Measurements from ENCODE around the gene PRR14L. TPM values are rescaled to one million over a fixed set of nuclear protein-coding genes. Genes with fewer than 3 reads are reported as not detected.
"Not testable (repeated sequence)": the region's sequence is repeated elsewhere in the genome, so short reads cannot be mapped to it uniquely, and the experiment has no call there.

Gene PRR14L
- 14.3 TPM for total RNA-seq
- long read RNA-seq = 0 reads

DNA sequence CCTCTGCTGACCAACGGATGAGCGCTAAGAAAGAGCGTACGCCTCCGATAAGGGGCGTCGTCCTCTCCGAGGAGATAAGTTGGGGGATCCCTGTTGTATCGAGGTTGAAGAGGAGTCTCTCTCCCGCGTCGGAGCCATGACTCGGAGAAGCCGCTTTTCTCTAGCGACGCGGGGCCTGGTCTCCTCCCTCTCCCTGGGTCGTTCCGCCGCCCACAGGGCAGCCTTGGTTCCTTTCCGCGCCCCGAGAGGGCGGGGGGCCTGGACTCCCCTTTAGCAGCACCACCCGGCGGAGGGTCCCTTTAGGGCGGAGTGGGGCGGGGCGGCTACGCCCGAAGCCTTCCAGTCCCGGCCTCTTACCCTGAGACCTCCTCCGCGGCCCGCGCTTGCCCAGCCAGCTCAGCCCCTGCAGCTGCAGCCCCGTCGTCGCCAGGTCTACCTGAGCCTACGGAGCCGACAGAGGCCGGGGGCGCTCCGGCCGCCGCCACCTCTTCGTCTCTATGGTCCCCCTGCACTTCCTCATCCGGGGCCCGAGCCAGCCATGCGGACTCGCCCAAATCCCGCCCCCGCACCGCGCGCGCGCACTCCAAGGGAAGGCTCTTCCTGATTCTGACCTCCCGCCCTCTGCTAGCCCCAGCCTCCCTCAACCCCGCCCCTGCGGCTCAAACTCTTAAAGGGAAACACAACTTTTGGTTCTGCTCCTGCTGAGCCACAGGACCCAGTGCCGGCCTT is at the start of gene PRR14L:
Gene PRR14L (minus strand): TSS at position 497 of the 729 bp plus-strand sequence. CDS start 11,272 bp downstream, outside the sequence.
- Histone ChIP-seq H3K27me3 (ENCODE audit: low read depth) (no peaks in the 10 kb centered on the region), H3K9me3 (replicated peaks) (no peaks in the 10 kb centered on the region), H3K36me3 (peaks cover 4% of the 10 kb centered on the region), H3K27ac (replicated peaks) (peak within 1 kb of the TSS; percentile 94), H3K4me1 (peaks cover 61% of the 10 kb centered on the region), H3K4me3 (peak within 1 kb of the TSS; percentile 99)
- DNase-seq = peak; percentile 99
- intact Hi-C loops (cut with micrococcal nuclease) = no loop called here
- TF ChIP-seq, protein P1, sequence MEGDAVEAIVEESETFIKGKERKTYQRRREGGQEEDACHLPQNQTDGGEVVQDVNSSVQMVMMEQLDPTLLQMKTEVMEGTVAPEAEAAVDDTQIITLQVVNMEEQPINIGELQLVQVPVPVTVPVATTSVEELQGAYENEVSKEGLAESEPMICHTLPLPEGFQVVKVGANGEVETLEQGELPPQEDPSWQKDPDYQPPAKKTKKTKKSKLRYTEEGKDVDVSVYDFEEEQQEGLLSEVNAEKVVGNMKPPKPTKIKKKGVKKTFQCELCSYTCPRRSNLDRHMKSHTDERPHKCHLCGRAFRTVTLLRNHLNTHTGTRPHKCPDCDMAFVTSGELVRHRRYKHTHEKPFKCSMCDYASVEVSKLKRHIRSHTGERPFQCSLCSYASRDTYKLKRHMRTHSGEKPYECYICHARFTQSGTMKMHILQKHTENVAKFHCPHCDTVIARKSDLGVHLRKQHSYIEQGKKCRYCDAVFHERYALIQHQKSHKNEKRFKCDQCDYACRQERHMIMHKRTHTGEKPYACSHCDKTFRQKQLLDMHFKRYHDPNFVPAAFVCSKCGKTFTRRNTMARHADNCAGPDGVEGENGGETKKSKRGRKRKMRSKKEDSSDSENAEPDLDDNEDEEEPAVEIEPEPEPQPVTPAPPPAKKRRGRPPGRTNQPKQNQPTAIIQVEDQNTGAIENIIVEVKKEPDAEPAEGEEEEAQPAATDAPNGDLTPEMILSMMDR (IDR thresholded peaks at IDR 0.05; ENCODE audit: borderline replicate concordance) = peak; percentile 20

DNA sequence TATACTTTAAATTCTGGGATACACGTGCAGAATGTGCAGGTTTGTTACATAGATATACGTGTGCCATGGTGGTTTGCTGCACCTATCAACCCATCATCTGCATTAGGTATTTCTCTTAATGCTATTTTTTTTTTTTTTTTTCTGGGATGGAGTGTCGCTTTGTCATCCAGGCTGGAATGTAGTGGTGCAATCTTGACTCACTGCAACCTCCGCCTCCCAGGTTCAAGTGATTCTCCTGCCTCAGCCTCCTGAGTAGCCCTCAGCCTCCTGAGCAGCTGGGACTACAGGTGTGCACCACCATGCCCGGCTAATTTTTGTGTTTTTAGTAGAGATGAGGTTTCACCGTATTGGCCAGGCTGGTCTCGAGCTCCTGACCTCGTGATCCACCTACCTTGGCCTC is 49.4 kb upstream of the PRR14L start:
- peaks cover 92% of the 10 kb centered on the region for H3K36me3 ChIP-seq
- H3K27me3 ChIP-seq (ENCODE audit: low read depth); H3K27ac ChIP-seq (replicated peaks); H3K4me1 ChIP-seq; H3K9me3 ChIP-seq (replicated peaks); DNase-seq; H3K4me3 ChIP-seq; intact Hi-C loops (cut with micrococcal nuclease): not testable (repeated sequence)

DNA sequence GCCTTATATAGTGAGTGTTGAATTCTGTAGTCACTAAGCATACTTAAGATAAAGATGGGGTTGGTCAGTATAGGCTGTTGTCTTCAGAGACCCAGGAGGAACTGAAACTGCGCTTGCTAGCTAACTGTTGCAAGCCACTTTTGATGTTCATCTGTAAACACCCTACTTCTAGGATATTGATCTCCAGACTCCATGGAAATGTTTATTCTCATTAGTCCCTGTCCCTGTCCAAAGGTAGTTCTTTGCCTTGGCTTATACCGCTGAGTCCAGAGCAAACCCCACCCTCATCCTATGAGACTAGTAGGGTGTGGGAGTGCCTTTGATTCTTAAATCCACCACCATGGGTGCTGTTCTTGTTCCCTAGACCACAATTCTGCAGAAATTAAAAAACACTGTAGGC is 40.3 kb upstream of the PRR14L start:
- H3K27ac ChIP-seq (replicated peaks) = peak overlapping the region; percentile 12
- peaks cover 35% of the 10 kb centered on the region for H3K36me3 ChIP-seq
- peaks cover 8% of the 10 kb centered on the region for H3K4me1 ChIP-seq
- no peaks in the 10 kb centered on the region for H3K9me3 ChIP-seq (replicated peaks)
- no peaks in the 10 kb centered on the region for H3K27me3 ChIP-seq (ENCODE audit: low read depth)
- H3K4me3 ChIP-seq = no peak overlapping the region
- intact Hi-C loops (cut with micrococcal nuclease) = no loop called here
- no peak for DNase-seq
- TF ChIP-seq, protein P1 (IDR thresholded peaks at IDR 0.05; ENCODE audit: borderline replicate concordance) = no peak

DNA sequence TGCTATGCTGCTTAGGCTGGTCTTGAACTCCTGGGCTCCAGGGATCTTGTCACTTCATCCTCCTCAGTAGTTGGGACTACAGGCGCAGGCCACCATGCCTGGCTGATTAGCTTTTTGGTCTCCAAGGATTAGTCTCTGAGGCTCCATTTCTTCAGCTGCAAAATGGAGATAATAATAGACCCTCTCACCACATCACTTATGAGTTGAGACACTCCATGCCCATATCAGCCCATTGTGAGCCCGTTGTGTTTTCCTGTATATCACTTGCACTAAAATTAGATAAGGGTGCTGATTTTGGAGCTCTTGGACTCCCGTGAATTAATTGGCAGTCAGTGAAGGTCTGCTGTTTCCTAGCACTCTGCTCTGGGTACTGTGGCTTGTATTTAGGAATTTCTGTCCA is 39.9 kb upstream of the PRR14L start:
- H3K27me3 ChIP-seq (ENCODE audit: low read depth) = no peaks in the 10 kb centered on the region
- H3K4me1 ChIP-seq = peaks cover 8% of the 10 kb centered on the region
- intact Hi-C loops (cut with micrococcal nuclease) = no loop called here
- H3K4me3 ChIP-seq = no peak overlapping the region
- H3K27ac ChIP-seq (replicated peaks) = peak overlapping the region; percentile 12
- DNase-seq = no peak
- H3K9me3 ChIP-seq (replicated peaks) = no peaks in the 10 kb centered on the region
- TF ChIP-seq, protein P1 (IDR thresholded peaks at IDR 0.05; ENCODE audit: borderline replicate concordance) = no peak
- H3K36me3 ChIP-seq = peaks cover 35% of the 10 kb centered on the region

DNA sequence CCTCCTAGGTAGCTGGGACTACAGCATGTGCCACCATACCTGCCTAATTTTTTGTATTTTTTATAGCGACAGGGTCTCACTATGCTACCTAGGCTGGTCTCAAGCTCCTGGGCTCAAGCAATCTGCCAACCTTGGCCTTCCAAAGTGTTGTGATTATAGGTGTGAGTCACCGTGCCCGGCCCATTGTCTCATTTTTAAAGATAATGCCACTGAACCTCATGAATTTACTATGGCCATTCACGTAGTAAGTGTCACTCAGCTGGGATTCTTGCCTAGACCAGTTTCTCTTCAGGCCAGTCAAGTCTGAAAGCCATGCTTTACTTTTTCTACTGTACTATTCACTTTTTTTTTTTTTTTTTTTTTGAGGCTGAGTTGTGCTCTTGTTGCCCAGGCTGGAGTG is 26.3 kb upstream of the PRR14L start:
- Histone ChIP-seq H3K4me1 (no peaks in the 10 kb centered on the region), H3K27me3 (ENCODE audit: low read depth) (no peaks in the 10 kb centered on the region), H3K4me3 (no peak overlapping the region), H3K27ac (replicated peaks) (no peak overlapping the region), H3K36me3 (peaks cover 89% of the 10 kb centered on the region), H3K9me3 (replicated peaks) (no peaks in the 10 kb centered on the region)
- TF ChIP-seq, protein P1 (IDR thresholded peaks at IDR 0.05; ENCODE audit: borderline replicate concordance) = no peak
- intact Hi-C loops (cut with micrococcal nuclease) = no loop called here
- no peak for DNase-seq

DNA sequence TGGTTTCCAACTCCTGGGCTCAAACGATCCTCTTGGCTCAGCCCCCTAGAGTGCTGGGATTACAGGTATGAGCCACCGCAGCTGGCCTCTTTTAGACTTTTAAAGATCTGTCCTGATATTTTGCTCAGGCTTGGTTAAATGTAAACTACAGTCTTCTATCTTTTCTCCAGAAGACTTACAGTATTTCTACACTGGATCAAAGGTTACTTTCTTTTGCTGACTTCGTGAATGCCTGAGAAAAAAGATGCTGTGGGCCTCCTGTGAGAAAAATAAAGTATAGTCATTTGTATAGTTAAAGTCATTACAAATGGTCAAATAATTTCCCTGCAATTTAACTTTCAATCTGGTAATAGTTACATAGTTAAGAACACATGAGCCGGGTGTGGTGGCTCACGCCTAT is 23.5 kb upstream of the PRR14L start:
- Histone ChIP-seq H3K27ac (replicated peaks) (no peak overlapping the region), H3K4me1 (no peaks in the 10 kb centered on the region), H3K27me3 (ENCODE audit: low read depth) (no peaks in the 10 kb centered on the region), H3K36me3 (peaks cover 91% of the 10 kb centered on the region), H3K4me3 (no peak overlapping the region), H3K9me3 (replicated peaks) (no peaks in the 10 kb centered on the region)
- TF ChIP-seq, protein P1 (IDR thresholded peaks at IDR 0.05; ENCODE audit: borderline replicate concordance) = no peak
- no peak for DNase-seq
- intact Hi-C loops (cut with micrococcal nuclease) = no loop called here

All from left ventricle myocardium inferior (tissue), 1 donor.